KMS-11 (cell line): Measurements from ENCODE around the gene AGAP1.

Experiments
- H2AFZ ChIP-seq: fragments of 200-600 bp; sonication (generic); 2 replicates; pipeline ENCODE4 v1.6.1; 2016; ENCODE audit warnings: antibody characterized with exemption, mixed run types, low read depth
- H3K27ac ChIP-seq: fragments of 200-600 bp; sonication (generic); 2 replicates; pipeline ENCODE4 v1.6.1; 2016; ENCODE audit warnings: mild to moderate bottlenecking, mixed run types
- H3K27me3 ChIP-seq: fragments of 200-600 bp; sonication (generic); 2 replicates; pipeline ENCODE4 v1.6.1; 2017; ENCODE audit warnings: mild to moderate bottlenecking, low read depth, mixed run types, moderate library complexity; ENCODE audit not compliant: insufficient read depth
- H3K36me3 ChIP-seq: fragments of 200-600 bp; sonication (generic); 2 replicates; pipeline ENCODE4 v1.6.1; 2017; ENCODE audit warnings: mild to moderate bottlenecking, mixed run types; ENCODE audit not compliant: insufficient read depth
- H3K4me1 ChIP-seq: fragments of 200-600 bp; sonication (generic); 2 replicates; pipeline ENCODE4 v1.6.1; 2016; ENCODE audit warnings: mild to moderate bottlenecking, low read depth, mixed run types; ENCODE audit not compliant: poor library complexity, severe bottlenecking
- H3K4me2 ChIP-seq: fragments of 200-600 bp; sonication (generic); 2 replicates; pipeline ENCODE4 v1.7.0; 2016; ENCODE audit warnings: mild to moderate bottlenecking, mixed run types
- H3K4me3 ChIP-seq: fragments of 200-600 bp; sonication (generic); IDR thresholded peaks from 2 replicates; pipeline ENCODE4 v1.6.1; 2017; ENCODE audit warnings: low read depth, low read length, mixed read lengths; ENCODE audit not compliant: insufficient read depth
- H3K79me2 ChIP-seq: fragments of 200-600 bp; sonication (generic); 2 replicates; pipeline ENCODE4 v1.6.1; 2016; ENCODE audit warnings: low read depth, mixed run types; ENCODE audit not compliant: insufficient read depth
- H3K9ac ChIP-seq: fragments of 200-600 bp; sonication (generic); 2 replicates; pipeline ENCODE4 v1.6.1; 2016; ENCODE audit warnings: mild to moderate bottlenecking, mixed run types
- H4K20me1 ChIP-seq: fragments of 200-600 bp; sonication (generic); 2 replicates; pipeline ENCODE4 v1.6.1; 2016; ENCODE audit warnings: mild to moderate bottlenecking, mixed run types; ENCODE audit not compliant: insufficient read depth
- CTCF ChIP-seq: fragments of 200-600 bp; sonication (generic); conservative IDR thresholded peaks from 2 replicates; pipeline ENCODE4 v1.6.1; 2017; ENCODE audit warnings: low read depth, mild to moderate bottlenecking, antibody characterized with exemption, low read length, moderate library complexity, mixed read lengths

AGAP1 gene

GRCh38 chr2:235478609-235479008, 15.2 kb upstream of the AGAP1 start:
- Histone ChIP-seq H4K20me1 (no peaks in the 10 kb centered on the region), H3K4me3 (no peak overlapping the region), H3K4me2 (0 out of 2 replicates have a peak overlapping the region, but pooled peaks have one; percentile 13), H3K9ac (no peak overlapping the region), H3K4me1 (peaks cover 41% of the 10 kb centered on the region), H3K27me3 (no peaks in the 10 kb centered on the region), H3K36me3 (no peaks in the 10 kb centered on the region), H3K27ac (no peak overlapping the region), H3K79me2 (no peaks in the 10 kb centered on the region), H2AFZ (no peak overlapping the region)
- no peak for TF ChIP-seq CTCF

DNA sequence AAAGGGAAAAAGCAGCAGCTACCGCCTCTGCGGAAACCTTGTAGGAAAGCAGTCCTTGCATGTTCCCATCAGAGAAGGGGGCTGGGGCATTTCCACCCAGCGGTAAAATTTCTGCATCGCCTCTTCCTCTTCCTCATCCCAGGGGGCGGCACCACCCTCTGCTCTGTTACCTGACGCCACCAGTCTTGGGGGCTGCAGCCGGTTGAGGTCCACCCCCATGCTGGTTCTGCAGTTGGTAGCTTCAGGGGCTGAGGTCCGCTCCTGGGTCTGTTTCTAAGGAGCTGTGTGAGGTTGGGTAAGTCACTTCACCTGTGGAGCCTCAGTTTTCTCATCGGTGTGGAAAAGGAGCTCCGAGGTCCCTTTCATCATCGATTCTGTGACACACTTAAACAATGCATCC, 14.2 kb upstream of the AGAP1 start:
- no peak for TF ChIP-seq CTCF
- peaks cover 41% of the 10 kb centered on the region for H3K4me1 ChIP-seq
- H3K36me3 ChIP-seq: no peaks in the 10 kb centered on the region
- H3K4me2 ChIP-seq: peak overlapping the region; percentile 36; the same call in 1 of the 2 replicates
- H2AFZ ChIP-seq: no peak overlapping the region
- H3K79me2 ChIP-seq: no peaks in the 10 kb centered on the region
- no peak overlapping the region for H3K4me3 ChIP-seq
- H3K27ac ChIP-seq: no peak overlapping the region
- no peaks in the 10 kb centered on the region for H3K27me3 ChIP-seq
- no peaks in the 10 kb centered on the region for H4K20me1 ChIP-seq
- no peak overlapping the region for H3K9ac ChIP-seq

DNA sequence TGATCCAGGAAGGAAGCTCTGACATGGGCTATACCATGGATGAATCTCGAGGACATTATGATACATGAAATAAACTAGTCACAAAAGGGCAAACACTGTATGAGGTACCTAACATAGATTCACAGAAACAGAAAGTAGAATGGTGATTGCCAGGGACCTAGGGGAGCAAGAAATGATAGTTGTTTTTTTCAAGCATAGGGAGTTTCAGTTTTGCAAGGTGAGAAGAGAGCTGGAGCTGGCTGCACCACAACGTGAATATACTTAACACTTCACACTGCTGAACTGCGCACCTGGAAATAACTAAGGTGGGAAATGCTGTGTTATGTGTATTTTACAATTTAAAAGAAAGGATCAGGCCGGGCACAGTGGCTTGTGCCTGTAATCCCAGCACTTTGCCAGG, 13.2 kb upstream of the AGAP1 start:
- H3K4me3 ChIP-seq: no peak overlapping the region
- no peak overlapping the region; the same call in 1 of the 2 replicates for H2AFZ ChIP-seq
- peak overlapping the region; percentile 44; the same call in 1 of the 2 replicates for H3K27ac ChIP-seq
- H3K9ac ChIP-seq: no peak overlapping the region
- no peaks in the 10 kb centered on the region for H3K36me3 ChIP-seq
- no peaks in the 10 kb centered on the region for H4K20me1 ChIP-seq
- H3K79me2 ChIP-seq: no peaks in the 10 kb centered on the region
- H3K4me2 ChIP-seq: peak overlapping the region; percentile 36; the same call in 1 of the 2 replicates
- no peaks in the 10 kb centered on the region for H3K27me3 ChIP-seq
- no peak for TF ChIP-seq CTCF
- peaks cover 37% of the 10 kb centered on the region for H3K4me1 ChIP-seq

- Histone ChIP-seq H3K27ac (no peak overlapping the region), H2AFZ (no peak overlapping the region), H3K36me3 (no peaks in the 10 kb centered on the region), H3K4me3 (no peak overlapping the region), H3K27me3 (no peaks in the 10 kb centered on the region), H4K20me1 (no peaks in the 10 kb centered on the region), H3K4me1 (peaks cover 35% of the 10 kb centered on the region), H3K9ac (no peak overlapping the region), H3K4me2 (no peak overlapping the region), H3K79me2 (no peaks in the 10 kb centered on the region)
- no peak for TF ChIP-seq CTCF
Observed at GRCh38 chr2:235483313-235483712, 10.5 kb upstream of the AGAP1 start.
